ENCODE measurements around the gene ATG12.

Gene ATG12

GRCh38 chr5:115778417-115778816, 62.9 kb downstream of the ATG12 start:
- DNase-seq (ENCODE audit: low read depth), result no peak
- no peak overlapping the region for H3K4me3 ChIP-seq (ENCODE audit: control insufficient read depth, low read depth, low read length)
- no peak for TF ChIP-seq CTCF (conservative IDR thresholded peaks at IDR 0.05; ENCODE audit: control insufficient read depth, insufficient read depth, low read depth, low read length)

All from fibroblast of mammary gland (primary cell).